Peyer's patch (tissue), 4 donors: ENCODE measurements around the gene SPOCK3.

ENCODE experiments used
- CTCF ChIP-seq, 6 experiments: fragments of 450-650 bp in 4 of 6; fragments of 200-600 bp in 2 of 6; sonication (generic) in 1 of 6; IDR thresholded peaks; one replicate each; pipeline ENCODE4 v1.5.1; 2017 to 2019; ENCODE audit warnings: antibody characterized with exemption in 6 of 6, mild to moderate bottlenecking in 3 of 6, moderate library complexity in 1 of 6
- POLR2A ChIP-seq, 2 donors: fragments of 450-650 bp; IDR thresholded peaks; one replicate each; pipeline ENCODE4 v1.5.1; 2017; ENCODE audit warnings: antibody characterized with exemption in 2 of 2, mild to moderate bottlenecking in 2 of 2, moderate library complexity in 2 of 2

DNA sequence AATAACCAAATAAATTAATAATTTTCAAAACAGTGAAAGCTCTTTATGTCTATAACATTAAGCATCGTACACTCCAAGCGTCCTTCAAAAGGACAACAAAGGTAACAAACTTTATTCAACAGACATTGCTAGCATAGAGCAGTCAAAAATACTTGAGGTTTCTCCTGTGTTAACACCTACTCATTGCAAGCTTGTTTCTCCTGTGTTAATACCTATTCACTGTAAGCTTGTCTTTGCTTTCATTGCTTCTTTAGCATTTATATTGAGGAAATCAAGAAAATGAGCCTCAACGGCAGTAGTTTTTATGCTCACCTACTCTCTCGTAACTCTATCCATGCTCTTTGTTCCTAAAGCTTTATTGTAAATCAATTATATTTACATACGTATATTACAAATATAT is 3.5 kb downstream of the SPOCK3 start:
- TF ChIP-seq POLR2A (IDR thresholded peaks at IDR 0.05) (no peak), CTCF (IDR thresholded peaks at IDR 0.05) (no peak)
